CD4-positive, alpha-beta T cell treated with Interleukin-21 for 1 hour (primary cell): ENCODE measurements around the gene BANP.
"Not testable (repeated sequence)": the region's sequence is repeated elsewhere in the genome, so short reads cannot be mapped to it uniquely, and the experiment has no call there.

ENCODE experiments used
- DNase-seq: peaks from one replicate; pipeline ENCODE4 v3.0.0-alpha.2; 2020

Gene BANP

GRCh38 chr16:88070341-88070740, 119.1 kb downstream of the BANP start:
- DNase-seq = no peak

- DNase-seq = no peak
Observed at GRCh38 chr16:88070989-88071625, 119.9 kb downstream of the BANP start.

GRCh38 chr16:88071908-88072307, 120.7 kb downstream of the BANP start:
- no peak for DNase-seq

DNA sequence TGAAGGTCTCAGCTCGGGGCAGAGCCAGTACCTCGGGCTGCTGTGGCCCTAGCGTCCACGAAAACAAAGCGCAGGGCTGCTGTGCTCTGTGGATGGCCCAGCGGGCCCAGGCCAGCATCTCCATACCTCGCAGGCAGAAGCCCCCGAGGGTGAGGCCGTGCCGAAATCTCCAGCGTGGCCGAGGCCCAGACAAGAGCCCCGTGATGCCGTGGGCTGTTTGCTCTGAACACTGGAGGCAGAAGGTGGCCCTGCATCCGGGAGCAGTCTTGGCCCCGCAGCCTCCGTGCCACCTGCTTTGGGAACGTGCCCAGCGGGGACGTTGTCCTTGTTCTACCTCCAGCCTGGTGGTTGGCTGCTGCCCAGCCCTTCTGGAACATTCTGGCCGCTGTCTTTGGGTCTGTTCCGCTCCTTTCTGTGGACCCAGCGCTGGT, 121.4 kb downstream of the BANP start:
- DNase-seq = no peak

DNA sequence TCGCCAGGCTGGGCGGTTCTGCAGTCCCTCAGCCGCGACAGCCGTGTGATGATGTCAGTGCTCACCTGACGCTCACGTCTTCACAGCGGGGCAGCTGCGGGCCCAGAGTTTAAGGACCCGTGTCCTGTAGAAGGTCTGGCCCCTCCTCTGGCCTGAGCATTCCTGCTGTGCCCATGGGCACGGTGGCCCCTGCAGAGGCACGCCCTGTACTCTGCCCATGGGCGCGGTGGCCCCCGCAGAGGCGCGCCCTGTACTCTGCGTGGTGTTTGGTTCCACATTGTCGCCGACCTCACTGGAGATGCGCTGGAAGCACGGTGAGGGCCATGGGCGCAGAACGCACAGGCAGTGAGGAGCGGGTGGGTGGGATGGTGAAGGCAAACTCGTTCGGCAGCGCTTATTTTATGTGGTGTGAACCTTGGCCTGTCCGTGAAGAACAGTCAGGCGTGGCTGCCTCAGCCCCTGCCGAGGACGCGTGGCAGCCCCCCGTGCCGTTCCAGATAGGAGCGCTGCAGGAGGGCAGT, 122.0 kb downstream of the BANP start:
- DNase-seq = no peak

DNA sequence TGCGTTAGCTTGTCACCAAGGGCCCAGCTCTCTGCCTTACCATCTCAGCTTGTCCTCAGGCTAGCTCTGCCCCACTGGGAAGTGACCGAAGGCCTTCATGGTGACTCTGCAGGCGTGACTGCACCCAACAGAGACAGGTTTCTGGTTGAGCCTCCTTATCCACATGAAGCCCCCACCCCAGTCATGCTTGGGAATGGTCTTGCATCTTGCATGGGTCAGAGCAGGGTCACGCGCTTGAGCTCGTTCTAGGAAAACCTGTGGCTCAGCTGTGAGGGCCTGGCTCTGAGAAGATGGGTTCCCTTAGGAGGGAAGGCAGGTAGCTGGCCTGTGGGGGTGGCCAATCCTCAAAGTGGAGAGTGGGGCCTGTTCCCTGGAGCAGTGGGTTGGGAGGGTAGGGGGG, 122.8 kb downstream of the BANP start:
- DNase-seq = no peak

- no peak for DNase-seq
Observed at GRCh38 chr16:88076211-88076931, 125.1 kb downstream of the BANP start.

DNA sequence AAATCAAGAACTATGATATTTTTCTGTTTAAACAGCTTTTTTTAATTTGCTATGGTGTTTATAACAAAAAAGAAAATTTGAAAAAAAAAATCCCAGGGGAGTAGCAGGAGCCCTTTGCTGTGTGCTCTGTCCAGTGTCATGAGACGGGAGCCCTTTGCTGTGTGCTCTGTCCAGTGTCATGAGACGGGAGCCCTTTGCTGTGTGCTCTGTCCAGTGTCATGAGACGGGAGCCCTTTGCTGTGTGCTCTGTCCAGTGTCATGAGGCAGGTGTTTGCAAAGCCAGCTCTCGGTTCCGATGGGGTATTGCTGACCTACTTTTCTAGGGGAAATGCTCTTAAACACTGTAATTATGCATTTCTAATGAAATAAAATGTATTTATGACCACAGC, 125.7 kb downstream of the BANP start:
- DNase-seq = not testable (repeated sequence)

GRCh38 chr16:88077328-88078108, 126.3 kb downstream of the BANP start:
- no peak for DNase-seq

DNA sequence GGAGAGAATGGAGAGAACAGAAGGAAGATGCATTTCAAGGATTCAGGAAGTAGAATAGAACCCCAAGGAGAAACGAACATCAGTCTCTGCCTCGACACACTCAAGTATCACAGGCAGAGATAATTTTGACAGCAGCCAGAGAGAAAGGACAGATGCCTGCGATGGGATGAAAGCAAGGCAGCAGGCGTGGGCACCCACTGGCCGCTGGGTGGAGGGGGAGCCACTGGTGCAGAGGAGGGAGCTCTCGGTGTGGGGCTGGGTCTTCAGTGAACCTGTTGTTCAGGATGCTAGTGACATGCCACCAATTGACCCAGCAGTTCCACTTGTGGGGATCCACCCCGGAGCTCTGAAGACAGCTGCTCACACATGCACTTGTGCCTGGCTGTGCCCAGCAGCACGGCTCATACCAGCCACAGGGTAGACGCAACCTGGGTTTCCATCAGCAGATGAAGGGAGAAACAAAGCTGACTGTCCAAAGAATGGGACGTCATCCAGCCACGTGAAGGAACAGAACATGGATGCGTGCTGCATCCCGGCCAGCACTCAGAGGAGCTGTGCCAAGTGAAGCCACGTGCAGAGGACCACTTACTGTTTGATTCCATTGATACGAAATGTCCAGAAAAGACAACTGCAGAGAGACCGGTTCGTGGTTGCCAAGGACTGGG, 127.0 kb downstream of the BANP start:
- DNase-seq = no peak

GRCh38 chr16:88083582-88083981, 132.3 kb downstream of the BANP start:
- no peak for DNase-seq

- no peak for DNase-seq
Observed at GRCh38 chr16:88084881-88085280, 133.6 kb downstream of the BANP start.

DNA sequence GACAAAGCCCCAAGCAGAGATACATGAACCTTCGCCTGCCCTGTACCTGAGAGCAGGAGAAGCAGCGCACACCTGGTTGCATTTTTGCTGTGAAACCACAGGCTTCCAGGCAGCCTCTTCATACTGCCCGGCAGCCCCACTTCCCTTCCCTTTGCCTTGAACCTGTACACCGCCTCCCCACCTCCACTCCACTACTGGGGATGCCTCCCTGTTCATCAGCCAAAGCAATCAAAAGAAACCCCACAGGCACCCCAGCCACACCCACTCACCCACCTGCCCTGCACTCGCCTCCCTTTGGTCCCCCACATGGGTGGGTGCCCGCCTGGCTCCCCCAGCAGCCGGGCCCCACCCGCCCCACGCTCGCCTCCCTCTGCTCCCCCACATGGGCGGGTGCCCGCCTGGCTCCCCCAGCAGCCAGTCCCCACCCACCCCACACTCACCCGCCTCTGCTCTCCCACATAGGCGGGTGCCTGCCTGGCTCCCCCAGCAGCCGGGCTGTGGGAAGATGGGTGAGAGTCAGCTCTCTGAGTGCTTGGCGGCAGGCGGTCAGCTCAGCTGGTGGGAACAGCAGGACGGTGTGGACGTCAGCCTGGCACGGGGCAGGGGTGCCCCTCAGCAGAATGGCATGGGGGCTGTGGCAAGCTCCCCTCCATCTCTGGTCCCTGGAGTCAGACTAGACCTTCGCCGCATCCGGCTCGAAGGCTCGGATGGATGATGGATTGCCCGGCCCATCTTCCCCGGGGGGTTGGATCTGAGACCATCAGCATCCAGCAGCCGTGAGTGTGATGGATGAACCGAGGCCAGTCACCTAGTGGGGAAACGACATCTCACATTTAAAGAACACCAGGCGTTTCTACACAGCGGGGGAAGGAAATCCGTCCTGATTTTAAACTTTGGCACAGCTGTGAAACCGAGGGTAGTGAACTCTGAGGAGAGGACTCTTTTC, 135.6 kb downstream of the BANP start:
- DNase-seq = no peak

DNA sequence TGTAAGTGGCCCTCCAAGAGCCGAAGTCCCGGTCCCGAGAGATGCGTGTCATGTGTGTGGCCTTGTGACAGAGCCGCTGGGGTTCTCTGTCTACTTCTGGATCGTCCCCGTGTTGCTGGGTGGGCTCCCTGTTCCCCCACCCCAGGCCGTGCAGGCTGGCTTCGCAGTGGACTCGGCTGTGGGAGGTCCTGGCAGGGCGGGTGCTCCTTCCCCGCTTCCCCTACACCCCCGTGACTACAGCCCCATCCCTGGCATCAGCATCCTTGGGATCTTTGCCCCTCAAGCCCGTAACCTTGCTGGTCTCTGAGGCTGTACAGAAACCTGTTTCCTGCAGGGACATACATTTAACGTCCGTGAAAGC, 136.3 kb downstream of the BANP start:
- no peak for DNase-seq

GRCh38 chr16:88088161-88088581, 136.9 kb downstream of the BANP start:
- DNase-seq = no peak

- DNase-seq = not testable (repeated sequence)
Observed at GRCh38 chr16:88088611-88089010, 137.4 kb downstream of the BANP start.

DNA sequence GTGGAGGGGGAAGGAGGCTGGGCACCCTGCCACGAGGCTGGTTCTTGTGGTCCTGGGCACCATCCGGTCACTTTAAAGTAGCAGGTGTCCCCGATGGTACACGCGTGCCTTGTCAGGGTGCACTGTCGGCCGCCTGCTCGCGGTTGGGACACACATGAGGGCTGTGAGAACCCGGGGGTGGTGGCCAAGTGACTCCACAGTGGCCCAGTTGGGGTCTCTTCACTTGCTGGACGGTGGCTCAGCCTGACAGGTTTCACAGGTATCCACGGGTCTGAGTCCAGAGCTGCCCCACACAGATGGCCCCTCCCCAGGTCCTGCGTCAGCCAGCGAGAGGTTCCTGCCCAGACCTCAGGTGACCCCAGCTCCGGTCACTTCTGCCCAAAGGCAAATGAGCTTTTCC, 137.8 kb downstream of the BANP start:
- not testable (repeated sequence) for DNase-seq

GRCh38 chr16:88089632-88090376, 138.6 kb downstream of the BANP start:
- DNase-seq = not testable (repeated sequence)

DNA sequence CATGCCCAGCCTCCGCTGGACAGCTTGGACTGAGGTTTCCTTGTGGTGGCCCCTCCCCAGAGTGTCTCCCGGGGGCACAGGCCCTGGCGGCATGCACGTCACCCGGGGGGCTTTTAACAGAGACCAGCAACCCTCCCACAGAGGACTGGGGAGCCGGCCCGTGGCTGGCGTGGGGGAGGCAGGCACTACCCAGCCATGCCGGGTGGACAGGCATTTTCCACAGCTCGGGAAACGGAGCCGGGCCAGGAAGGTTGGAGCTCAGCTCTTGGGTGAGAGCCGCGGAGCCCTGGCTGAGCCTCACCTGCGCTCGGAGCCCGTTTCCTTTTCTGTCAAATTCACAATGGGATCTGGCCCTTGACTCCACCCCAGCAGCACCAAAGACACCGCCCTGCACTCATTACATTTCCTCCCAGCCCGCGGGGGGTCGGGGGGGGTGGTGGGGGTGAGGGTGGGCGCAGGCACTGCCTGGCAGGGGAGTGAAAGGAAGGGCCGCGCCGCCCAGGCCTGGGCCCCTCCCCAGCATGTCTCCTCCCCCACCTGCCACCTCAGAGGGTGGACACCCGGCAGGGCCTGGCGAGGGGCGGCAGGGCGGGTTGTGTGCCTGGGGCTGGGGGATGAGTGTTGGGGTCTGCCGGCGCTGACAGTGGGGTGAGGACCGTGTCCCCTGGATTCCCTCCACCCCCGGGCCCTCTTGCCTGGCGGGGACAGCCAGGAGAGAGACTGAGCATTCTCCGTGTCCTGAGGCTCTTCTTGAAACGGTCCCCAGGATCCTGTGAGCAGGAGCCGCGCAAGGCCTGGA, 139.3 kb downstream of the BANP start:
- not testable (repeated sequence) for DNase-seq
